Effector memory CD8-positive, alpha-beta T cell (primary cell): ENCODE measurements around the gene VKORC1.

Experiments used
- ATAC-seq: fragments of 150-1000 bp; cut with Tn5 transposase; replicated peaks from 2 replicates; pipeline ENCODE4 v1.10.0; 2021; ENCODE audit warnings: mild to moderate bottlenecking, moderate library complexity
- DNase-seq, 3 experiments: peaks; one replicate each; pipeline ENCODE4 v3.0.0; 2021
- H3K27ac Mint-ChIP-seq, 2 donors: one replicate each; pipeline ENCODE4 v1.8.0; 2022; ENCODE audit warnings: mild to moderate bottlenecking in 2 of 2, mixed read lengths in 2 of 2, moderate library complexity in 2 of 2
- H3K27me3 Mint-ChIP-seq, 2 donors: one replicate each; pipeline ENCODE4 v1.8.0; 2022; ENCODE audit warnings: mixed read lengths in 2 of 2
- H3K36me3 Mint-ChIP-seq: one replicate; pipeline ENCODE4 v1.8.0; 2022; ENCODE audit warnings: mild to moderate bottlenecking, moderate library complexity, mixed read lengths; ENCODE audit not compliant: insufficient read depth
- H3K4me1 Mint-ChIP-seq, 2 donors: one replicate each; pipeline ENCODE4 v1.8.0; 2022; ENCODE audit warnings: low read depth in 2 of 2, mixed read lengths in 2 of 2
- H3K4me3 Mint-ChIP-seq, 2 donors: one replicate each; pipeline ENCODE4 v1.8.0; 2022; ENCODE audit warnings: mild to moderate bottlenecking in 2 of 2, mixed read lengths in 2 of 2, moderate library complexity in 2 of 2
- H3K9me3 Mint-ChIP-seq, 2 donors: one replicate each; pipeline ENCODE4 v1.8.0; 2022; ENCODE audit warnings: mixed read lengths in 2 of 2

The VKORC1 gene

DNA sequence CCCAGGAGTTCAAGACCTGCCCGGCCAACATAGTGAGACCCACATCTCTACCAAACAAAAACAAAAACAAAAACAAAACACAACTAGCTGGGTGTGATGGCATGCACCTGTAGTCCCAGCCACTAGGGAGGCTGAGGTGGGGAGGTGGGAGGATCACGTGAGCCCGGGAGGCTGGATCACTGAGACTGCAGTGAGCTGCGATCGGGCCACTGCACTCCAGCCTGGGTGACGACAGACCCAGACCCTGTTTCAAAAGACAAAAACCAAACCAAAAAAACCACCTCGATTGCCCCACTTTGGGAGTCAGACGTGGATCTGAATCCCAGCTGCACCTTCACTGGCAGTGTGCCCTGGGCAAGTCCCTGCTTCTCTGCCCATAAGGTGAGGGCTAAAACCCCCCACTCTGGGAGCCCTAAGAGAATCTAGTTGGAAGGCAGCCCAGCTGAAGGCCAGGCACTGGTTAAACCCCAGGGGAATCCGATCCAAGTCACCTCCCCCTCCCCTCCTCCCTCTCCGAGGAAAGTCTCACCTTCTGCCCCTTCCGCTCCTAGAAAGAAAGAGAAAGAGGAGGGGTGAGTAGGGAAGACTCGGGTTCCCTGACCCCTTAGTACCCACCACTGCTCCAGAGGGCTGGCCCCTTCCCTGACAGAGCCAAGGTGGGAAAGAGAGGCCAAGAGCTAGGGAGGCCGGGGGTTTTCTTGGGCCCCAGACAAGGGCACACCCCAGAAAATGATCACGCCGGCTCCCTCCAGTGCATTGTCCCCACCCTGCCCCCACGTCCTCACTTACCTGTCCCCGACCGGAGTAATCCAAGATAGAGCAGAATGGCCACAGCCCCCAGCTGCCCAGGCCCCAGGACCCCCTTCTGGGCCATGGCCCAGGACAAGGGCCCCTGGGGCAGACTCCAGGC, 40.3 kb upstream of the VKORC1 start:
- Mint-ChIP-seq H3K4me1 (no peaks in the 10 kb centered on the region), H3K27me3 (no peaks in the 10 kb centered on the region), H3K27ac (no peak overlapping the region), H3K36me3 (peaks cover 13% of the 10 kb centered on the region), H3K9me3 (no peaks in the 10 kb centered on the region), H3K4me3 (no peak overlapping the region)
- ATAC-seq = no peak
- no peak for DNase-seq

DNA sequence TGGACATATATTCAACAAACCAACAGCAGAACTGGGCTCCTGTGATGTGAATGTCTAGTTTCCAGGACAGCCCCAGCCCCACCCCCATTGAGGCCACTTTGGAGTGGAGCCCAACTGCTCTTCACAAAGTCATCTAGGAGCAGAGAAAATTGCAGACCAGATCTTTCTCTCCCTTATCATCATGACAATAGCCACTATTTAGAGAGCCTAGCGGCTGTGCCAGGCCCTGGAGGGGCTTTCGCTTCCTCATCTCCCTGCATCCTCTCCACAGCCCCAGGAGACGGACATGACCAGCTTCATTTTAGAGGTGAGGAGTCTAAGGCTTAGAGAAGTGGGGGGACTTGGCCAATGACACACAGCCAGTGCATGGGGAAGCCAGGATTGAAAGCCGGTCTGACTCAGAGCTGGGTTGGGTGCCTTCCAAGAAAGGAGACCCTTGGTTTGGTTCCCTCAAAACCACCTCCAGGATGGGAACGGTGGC, 39.5 kb upstream of the VKORC1 start:
- DNase-seq (no peak), ATAC-seq (no peak)
- Mint-ChIP-seq H3K27ac (peak overlapping the region in 1 of 2 donors; percentile 42), H3K4me1 (no peaks in the 10 kb centered on the region), H3K36me3 (peaks cover 13% of the 10 kb centered on the region), H3K27me3 (no peaks in the 10 kb centered on the region), H3K9me3 (no peaks in the 10 kb centered on the region), H3K4me3 (no peak overlapping the region)

DNA sequence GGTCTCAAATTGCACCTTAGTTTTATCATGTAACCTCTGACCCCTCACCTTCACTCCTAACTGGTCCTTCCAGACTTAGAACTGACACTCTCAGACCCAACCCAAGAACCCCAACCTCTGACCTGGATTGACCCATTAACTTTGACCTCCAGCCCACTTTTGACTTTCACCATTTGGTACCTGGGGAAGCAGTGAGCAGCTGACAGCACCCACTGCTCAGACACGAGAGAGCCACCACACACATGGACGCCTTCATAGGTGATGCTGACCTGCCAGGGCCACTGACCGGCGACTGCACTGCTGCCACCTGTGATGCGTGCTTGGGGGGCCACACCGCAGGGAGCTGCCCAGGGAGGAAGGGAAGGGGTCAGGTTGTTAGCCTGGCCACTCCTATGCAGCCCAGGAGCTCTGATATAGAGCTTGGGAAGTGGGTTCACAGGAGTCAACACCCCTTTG, 38.5 kb upstream of the VKORC1 start:
- Mint-ChIP-seq H3K9me3 (no peaks in the 10 kb centered on the region), H3K4me3 (no peak overlapping the region), H3K36me3 (peaks cover 18% of the 10 kb centered on the region), H3K27me3 (no peaks in the 10 kb centered on the region), H3K27ac (peak overlapping the region in 1 of 2 donors; percentile 42), H3K4me1 (no peaks in the 10 kb centered on the region)
- ATAC-seq (no peak), DNase-seq (no peak)

DNA sequence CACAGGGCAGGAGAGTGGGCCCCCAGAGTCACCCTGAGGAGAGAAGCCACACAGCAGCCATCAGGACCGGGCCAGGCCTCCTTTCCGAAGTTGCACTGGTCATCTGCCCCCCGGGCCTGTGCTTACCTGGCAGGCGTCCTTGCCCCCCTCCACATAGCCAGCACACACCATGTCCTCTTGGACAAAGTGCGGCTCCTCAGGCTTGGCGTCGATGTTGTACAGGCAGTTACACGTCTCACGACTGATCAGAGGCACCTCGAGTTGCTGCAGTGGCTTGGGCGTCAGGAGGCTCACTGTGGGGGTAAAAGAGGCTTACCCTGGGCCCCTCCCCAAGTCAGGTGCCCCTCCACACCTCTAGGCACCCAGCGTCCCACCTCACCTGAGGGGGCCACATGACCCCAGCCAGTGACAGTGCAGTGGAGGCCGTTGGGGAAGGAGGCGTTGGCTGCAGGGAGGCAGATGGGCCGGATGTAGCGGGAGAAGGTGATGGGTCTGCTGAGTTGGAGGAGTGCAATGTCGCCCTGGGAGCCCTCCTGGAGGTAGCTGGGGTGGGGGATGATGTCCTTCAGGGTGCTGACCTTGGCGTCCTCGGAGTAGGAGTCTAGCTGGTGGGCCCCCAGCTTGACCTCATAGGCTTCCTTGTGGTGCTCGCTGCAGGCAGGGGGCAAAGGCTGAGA, 37.8 kb upstream of the VKORC1 start:
- no peaks in the 10 kb centered on the region for H3K4me1 Mint-ChIP-seq
- no peaks in the 10 kb centered on the region for H3K9me3 Mint-ChIP-seq
- ATAC-seq (no peak), DNase-seq (no peak)
- no peak overlapping the region for H3K4me3 Mint-ChIP-seq
- no peaks in the 10 kb centered on the region for H3K27me3 Mint-ChIP-seq
- H3K27ac Mint-ChIP-seq = peak overlapping the region in 1 of 2 donors; percentile 20
- peaks cover 22% of the 10 kb centered on the region for H3K36me3 Mint-ChIP-seq

DNA sequence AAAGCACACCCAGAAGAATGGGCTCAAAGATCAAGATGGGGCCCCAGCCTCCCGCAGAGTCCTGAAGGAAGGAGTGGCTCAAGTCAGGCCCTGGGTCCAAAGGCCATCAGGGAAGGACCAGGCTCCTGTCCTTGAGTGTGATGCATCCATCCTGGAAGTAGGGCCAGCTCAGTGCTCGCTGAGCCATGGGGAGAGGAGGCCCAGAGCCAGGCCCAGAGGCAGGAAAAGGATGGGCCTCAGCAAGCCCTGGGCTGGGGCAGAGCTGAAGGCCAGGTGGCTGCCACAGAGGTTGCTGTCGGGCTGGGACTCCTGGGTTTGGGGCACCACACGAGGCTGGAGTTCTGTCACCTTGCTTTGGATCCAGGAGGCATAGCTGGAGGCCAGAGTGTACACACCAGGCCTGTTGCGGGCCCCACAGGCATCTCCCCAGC, 37.3 kb upstream of the VKORC1 start:
- ATAC-seq = no peak

DNA sequence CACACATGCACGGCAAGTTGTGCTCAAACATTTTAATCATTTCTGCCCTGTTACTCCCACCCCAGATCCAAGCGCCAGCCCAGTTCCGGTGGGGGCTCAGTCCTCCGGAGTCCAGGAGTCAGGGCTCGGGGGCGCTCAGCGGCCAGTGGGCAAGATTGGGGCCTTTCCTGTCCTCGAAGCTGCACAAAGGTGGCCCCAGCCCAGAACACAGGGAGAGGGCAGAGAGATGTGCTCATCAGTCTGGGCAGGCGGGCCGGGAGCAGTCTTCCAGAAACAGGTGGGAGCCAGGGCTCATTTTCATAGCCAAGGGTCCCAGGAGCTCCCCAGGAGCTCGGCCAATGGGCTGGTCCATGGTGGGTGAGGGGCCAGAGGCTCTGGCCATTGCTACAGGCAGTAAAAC, 36.8 kb upstream of the VKORC1 start:
- H3K9me3 Mint-ChIP-seq = no peaks in the 10 kb centered on the region
- no peak for ATAC-seq
- no peak for DNase-seq
- peaks cover 22% of the 10 kb centered on the region for H3K36me3 Mint-ChIP-seq
- H3K4me3 Mint-ChIP-seq = no peak overlapping the region
- no peak overlapping the region for H3K27ac Mint-ChIP-seq
- H3K27me3 Mint-ChIP-seq = no peaks in the 10 kb centered on the region
- no peaks in the 10 kb centered on the region for H3K4me1 Mint-ChIP-seq

More for the DNA sequence above, 37.3 kb upstream of the VKORC1 start:
- no peak overlapping the region for H3K4me3 Mint-ChIP-seq
- no peaks in the 10 kb centered on the region for H3K9me3 Mint-ChIP-seq
- no peaks in the 10 kb centered on the region for H3K27me3 Mint-ChIP-seq
- no peak for DNase-seq
- no peaks in the 10 kb centered on the region for H3K4me1 Mint-ChIP-seq
- H3K27ac Mint-ChIP-seq = no peak overlapping the region
- H3K36me3 Mint-ChIP-seq = peaks cover 22% of the 10 kb centered on the region

DNA sequence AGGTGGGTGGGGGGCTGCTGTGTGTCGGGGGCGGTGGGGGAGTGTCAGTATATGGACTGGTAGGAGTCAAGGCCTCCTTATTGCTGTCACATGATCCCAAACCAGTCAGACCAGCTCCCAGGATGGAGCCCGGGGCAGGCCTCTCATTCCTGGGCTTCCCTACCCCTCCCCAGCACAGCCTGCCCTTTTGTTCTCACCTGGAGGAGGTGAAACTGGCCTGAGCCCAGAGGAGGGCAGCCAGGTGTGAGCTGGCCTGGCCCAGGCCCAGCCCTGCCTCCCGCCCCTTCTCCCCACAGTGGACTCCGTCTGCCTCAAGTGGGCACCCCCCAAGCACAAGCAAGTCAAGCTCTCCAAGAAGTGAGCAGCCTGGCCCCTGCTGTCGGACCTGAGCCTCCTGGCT, 36.3 kb upstream of the VKORC1 start:
- DNase-seq (no peak), ATAC-seq (no peak)
- Mint-ChIP-seq H3K27me3 (no peaks in the 10 kb centered on the region), H3K4me1 (peaks cover 0 to 3% of the 10 kb centered on the region in 2 donors), H3K9me3 (no peaks in the 10 kb centered on the region), H3K36me3 (peaks cover 26% of the 10 kb centered on the region), H3K27ac (no peak overlapping the region), H3K4me3 (no peak overlapping the region)

DNA sequence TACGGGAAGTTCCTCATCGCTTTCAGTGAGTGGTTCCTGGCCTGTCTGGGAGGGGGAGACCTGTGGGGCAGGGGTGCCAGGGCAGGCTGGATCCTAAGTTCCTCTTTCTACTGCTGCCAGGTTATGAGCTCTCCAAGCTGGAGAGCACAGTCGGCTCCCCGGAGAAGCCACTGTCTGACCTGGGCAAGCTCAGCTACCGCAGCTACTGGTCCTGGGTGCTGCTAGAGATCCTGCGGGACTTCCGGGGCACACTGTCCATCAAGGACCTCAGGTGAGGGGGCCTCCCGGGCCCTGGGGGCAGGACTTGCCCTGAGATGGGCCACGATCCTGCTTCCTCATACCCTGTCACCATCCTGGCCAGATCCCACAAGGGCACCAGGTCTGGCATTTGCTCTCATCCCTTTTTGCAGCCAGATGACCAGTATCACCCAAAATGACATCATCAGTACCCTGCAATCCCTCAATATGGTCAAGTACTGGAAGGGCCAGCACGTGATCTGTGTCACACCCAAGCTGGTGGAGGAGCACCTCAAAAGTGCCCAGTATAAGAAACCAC, 35.8 kb upstream of the VKORC1 start:
- no peak for DNase-seq
- peaks cover 0 to 5% of the 10 kb centered on the region in 2 donors for H3K4me1 Mint-ChIP-seq
- no peak overlapping the region for H3K27ac Mint-ChIP-seq
- no peaks in the 10 kb centered on the region for H3K9me3 Mint-ChIP-seq
- no peaks in the 10 kb centered on the region for H3K27me3 Mint-ChIP-seq
- H3K36me3 Mint-ChIP-seq = peaks cover 23% of the 10 kb centered on the region
- no peak overlapping the region for H3K4me3 Mint-ChIP-seq
- ATAC-seq = no peak

DNA sequence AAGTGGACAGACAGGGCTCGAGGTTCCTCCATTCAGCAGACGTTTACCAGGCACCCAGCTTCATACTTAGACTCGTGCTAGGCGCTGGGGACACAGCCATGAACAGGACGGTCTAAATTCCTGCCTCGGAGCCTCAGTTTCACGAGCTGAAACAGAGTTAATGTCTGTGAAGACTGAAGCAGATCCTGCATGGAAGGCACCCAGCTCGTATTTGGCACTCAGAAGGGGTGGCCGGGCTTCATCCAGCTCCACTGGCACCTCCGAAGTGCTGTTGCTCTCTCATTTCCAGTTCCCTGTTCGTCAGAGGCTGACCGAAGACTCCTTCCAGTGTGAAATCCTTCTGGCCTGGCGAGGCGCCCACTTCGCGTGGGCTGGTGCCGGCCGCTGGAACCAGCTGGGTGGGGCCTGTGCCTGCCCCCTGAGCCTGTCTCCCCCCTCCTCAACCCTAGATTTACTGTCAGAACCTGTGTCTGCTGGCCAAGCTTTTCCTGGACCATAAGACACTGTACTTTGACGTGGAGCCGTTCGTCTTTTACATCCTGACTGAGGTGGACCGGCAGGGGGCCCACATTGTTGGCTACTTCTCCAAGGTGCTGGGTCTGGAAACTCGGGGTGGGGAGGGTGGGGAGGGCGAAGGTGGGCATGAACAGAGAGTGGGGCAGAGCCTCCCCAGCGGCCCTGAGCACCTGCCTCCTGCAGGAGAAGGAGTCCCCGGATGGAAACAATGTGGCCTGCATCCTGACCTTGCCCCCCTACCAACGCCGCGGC, 35.2 kb upstream of the VKORC1 start:
- Mint-ChIP-seq H3K9me3 (no peaks in the 10 kb centered on the region), H3K4me3 (no peak overlapping the region), H3K27me3 (no peaks in the 10 kb centered on the region), H3K36me3 (peaks cover 23% of the 10 kb centered on the region), H3K27ac (peak overlapping the region in 1 of 2 donors; percentile 26), H3K4me1 (peaks cover 0 to 5% of the 10 kb centered on the region in 2 donors)
- no peak for ATAC-seq
- DNase-seq = no peak

DNA sequence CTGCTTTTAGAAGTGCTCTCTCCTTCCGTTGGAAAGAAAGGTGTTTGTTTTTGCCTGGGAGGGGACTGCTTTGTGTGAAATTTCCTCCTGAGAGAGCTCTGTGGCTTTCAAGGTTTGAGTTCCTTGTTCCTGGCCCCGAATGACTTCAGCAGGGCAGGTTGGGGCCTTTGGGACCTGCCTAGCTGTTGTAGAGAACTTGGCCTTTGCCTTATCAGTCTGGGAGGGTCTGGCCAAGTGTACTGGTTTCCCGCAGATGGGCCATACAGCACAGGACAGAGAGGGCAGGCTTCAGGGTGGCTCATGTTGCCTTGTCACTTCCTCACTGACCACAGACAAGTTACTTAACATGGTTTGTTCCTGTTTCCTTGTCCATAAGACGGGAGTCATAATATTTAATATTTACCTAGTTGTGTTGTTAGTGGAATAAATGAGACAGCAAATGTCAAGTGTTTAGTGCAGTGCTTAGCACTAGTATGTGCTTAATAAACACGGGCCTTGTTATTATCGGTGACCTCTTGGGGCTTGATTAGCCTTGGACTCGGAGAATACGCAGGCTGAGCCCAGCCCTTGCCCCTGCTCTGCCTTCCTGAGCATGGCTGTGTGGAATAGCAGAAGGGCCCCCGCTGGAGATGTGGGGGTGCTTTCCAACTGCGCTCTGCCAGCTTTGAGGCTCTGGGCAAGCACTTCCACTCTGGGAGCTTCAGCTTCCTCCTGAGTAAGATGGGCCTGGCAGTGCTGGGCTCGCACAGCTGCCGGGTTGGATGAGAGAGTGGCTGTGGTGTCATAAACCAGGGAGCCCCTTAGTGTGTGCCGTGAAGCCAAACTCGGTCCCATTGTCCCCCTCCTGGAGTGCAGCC, 34.3 kb upstream of the VKORC1 start:
- no peaks in the 10 kb centered on the region for H3K27me3 Mint-ChIP-seq
- peak; percentile 49 for ATAC-seq
- DNase-seq = no peak
- no peak overlapping the region for H3K27ac Mint-ChIP-seq
- peaks cover 0 to 5% of the 10 kb centered on the region in 2 donors for H3K4me1 Mint-ChIP-seq
- H3K4me3 Mint-ChIP-seq = no peak overlapping the region
- H3K36me3 Mint-ChIP-seq = peaks cover 28% of the 10 kb centered on the region
- no peaks in the 10 kb centered on the region for H3K9me3 Mint-ChIP-seq

DNA sequence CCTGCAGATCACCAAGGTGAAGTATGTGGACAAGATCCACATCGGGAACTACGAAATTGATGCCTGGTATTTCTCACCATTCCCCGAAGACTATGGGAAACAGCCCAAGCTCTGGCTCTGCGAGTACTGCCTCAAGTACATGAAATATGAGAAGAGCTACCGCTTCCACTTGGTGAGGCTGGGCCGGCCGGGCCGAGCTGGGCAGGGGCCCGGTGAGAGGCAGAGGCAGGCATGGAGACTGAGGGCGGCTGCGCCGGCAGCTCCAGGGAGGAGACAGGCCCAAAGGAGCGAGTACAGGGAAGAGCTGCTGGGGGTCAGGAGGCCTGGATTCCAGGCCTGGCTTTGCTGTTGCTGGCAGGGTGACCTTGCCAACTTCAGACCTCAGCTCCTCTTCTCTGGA, 32.6 kb upstream of the VKORC1 start:
- H3K4me3 Mint-ChIP-seq = no peak overlapping the region
- no peaks in the 10 kb centered on the region for H3K9me3 Mint-ChIP-seq
- peaks cover 0 to 5% of the 10 kb centered on the region in 2 donors for H3K4me1 Mint-ChIP-seq
- ATAC-seq = no peak
- H3K36me3 Mint-ChIP-seq = peaks cover 43% of the 10 kb centered on the region
- DNase-seq = no peak
- peak overlapping the region in 1 of 2 donors; percentile 84 for H3K27ac Mint-ChIP-seq
- H3K27me3 Mint-ChIP-seq = no peaks in the 10 kb centered on the region

DNA sequence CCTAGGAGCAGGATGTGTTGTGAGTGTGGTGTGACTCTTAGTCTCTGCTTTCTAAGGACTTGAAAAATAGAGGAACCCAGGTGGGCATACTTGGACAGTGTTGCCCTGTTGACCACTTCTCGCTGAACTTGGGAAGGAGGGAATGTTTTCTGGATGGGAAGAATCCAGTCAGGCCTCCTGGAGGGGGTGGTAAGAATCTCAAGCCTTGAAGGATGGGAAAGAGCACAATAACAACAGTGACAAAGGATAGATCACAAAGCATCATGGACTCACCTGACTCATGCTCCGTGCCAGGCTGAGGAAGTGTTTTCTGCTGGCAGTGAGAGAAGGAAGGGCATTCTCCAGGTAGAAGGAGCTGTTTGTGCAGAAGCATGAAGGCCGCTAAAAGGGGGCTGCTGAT, 31.2 kb upstream of the VKORC1 start:
- Mint-ChIP-seq H3K27ac (peak overlapping the region in 1 of 2 donors; percentile 68), H3K4me3 (no peak overlapping the region), H3K27me3 (no peaks in the 10 kb centered on the region), H3K9me3 (no peaks in the 10 kb centered on the region), H3K36me3 (peaks cover 50% of the 10 kb centered on the region), H3K4me1 (peaks cover 0 to 5% of the 10 kb centered on the region in 2 donors)
- no peak for DNase-seq
- no peak for ATAC-seq
